ENCODE results near the gene PDE7B.

- TF ChIP-seq, protein P1, sequence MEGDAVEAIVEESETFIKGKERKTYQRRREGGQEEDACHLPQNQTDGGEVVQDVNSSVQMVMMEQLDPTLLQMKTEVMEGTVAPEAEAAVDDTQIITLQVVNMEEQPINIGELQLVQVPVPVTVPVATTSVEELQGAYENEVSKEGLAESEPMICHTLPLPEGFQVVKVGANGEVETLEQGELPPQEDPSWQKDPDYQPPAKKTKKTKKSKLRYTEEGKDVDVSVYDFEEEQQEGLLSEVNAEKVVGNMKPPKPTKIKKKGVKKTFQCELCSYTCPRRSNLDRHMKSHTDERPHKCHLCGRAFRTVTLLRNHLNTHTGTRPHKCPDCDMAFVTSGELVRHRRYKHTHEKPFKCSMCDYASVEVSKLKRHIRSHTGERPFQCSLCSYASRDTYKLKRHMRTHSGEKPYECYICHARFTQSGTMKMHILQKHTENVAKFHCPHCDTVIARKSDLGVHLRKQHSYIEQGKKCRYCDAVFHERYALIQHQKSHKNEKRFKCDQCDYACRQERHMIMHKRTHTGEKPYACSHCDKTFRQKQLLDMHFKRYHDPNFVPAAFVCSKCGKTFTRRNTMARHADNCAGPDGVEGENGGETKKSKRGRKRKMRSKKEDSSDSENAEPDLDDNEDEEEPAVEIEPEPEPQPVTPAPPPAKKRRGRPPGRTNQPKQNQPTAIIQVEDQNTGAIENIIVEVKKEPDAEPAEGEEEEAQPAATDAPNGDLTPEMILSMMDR (conservative IDR thresholded peaks at IDR 0.05; ENCODE audit: low read depth, low read length) = no peak
- TF ChIP-seq EZH2 (IDR thresholded peaks at IDR 0.05; ENCODE audit: borderline replicate concordance, low read depth, low read length, poor library complexity, severe bottlenecking) = no peak
Measured at GRCh38 chr6:136191606-136192312, 340.3 kb downstream of the PDE7B start.

All from A673 (cell line).